SH-SY5Y (cell line): ENCODE data around the gene SREBF1.

Experiments
- GATA2 ChIP-seq: IDR thresholded peaks from 2 replicates; pipeline ENCODE4 v1.6.1; 2011; ENCODE audit warnings: mild to moderate bottlenecking, low read depth, low read length
- GATA3 ChIP-seq: IDR thresholded peaks from 2 replicates; pipeline ENCODE4 v1.6.1; 2011; ENCODE audit warnings: low read depth, mild to moderate bottlenecking, low read length, moderate library complexity

Gene SREBF1

DNA sequence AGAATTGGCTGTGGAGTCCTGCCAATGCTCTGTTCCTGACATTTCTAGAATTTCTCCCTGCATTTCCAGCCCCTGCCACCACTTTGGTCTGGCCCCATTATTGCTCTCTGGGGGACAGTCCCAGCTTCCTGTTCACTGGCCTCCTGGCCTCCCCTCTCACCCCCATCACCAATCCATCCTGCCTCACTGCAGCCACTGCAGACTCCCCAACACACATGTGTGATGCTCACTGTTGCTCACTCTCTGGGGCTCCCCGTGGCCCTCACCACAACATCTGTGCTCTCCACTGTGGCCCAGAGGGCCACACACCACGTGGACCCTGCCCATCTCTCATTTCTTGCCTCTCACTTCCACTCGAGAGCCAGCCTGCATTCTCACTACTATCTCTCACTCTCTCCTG is 64.6 kb downstream of the SREBF1 start:
- no peak for TF ChIP-seq GATA2
- no peak for TF ChIP-seq GATA3

DNA sequence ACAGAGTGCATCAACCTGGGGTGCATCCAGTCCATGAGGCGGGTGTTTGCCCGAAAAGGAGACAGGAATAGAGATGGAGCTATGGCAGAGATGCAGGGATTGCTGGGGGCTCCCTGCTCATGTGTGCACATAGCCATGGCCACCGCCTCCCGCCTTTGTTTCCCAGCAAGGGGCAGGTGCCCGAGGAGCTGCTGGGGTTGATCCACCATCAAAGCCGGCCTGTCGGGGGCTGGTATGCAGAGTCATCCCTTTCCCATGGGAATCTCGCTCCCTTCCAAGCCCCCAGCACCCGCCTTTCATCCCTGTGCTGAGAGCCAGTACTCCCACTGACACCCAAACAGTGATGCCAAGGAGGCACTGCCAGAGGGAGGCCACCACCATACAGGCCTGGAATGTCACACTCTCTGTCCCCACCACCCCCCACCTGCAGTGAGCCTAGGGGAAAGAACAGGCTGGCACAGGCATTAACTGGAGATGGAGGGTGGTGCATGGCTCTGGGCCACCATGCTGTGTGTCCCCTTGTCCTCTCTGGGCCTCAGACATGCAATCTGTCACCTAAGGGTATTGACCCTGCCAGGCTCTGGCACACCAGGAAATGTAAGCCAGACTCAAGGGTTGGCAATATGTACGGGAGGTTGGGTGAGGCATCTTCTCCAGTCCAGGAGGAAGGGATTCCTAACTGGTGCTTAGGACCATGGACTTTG is 65.1 kb downstream of the SREBF1 start:
- TF ChIP-seq GATA2 = no peak
- TF ChIP-seq GATA3 = no peak

DNA sequence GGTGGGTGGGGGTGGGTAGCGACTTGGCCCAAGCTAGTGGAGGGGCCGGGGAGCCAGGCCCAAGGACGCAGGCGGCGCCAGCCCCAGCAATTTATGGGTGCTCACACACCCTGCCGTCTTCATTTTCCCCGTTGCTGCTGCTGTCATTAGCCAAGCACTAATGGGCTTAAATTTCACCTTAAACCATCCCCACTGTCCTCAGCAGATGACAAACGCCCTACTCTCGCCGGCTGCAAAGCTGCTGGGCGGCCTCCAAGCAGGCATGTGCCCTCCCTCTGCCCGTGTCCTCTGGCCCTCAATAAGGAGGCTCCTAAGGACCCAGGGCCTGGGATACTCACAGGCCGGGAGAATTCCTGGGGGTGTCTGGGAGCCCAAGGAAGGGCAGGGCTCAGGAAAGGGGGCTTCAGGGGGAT is 66.1 kb downstream of the SREBF1 start:
- TF ChIP-seq GATA3 = no peak
- TF ChIP-seq GATA2 = no peak

DNA sequence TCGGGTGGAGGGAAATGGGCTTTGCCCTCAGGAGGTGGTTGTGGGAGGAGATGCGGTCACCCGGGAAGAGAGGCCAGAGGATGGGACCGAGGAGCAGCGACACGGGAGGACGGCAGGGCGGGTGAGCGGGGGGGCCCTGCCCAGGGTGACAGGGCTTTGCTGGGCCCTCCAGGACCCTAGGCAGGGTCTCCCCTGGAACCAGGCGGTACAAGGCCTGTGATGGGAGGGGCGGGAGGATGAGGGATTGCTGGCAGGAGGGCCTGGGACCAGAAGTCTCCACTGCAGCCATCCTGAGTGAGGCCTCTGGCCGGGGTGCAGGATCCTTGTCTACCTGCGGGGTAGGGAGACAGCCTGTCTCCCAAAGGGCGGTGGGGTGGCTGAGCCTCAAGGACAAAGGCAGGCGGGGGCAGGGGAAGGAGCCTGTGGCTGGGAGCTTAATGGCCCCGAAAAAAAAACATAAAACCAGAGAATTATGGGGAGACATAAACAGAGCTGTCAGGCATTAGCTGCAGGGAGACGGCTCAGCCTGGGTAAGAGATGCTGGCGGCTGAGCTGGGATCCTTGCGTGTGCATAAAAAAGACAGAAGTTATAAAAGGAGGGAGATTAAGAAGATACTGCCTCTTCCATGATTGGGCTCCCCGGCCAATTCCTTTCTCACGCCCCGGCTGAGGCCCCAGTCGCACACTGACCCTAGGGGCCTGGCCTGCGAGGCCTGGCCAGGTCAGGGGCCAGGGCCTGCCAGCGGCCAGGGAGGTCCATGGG is 66.7 kb downstream of the SREBF1 start:
- TF ChIP-seq GATA2 = no peak; the same call in 1 of the 2 replicates
- no peak for TF ChIP-seq GATA3

DNA sequence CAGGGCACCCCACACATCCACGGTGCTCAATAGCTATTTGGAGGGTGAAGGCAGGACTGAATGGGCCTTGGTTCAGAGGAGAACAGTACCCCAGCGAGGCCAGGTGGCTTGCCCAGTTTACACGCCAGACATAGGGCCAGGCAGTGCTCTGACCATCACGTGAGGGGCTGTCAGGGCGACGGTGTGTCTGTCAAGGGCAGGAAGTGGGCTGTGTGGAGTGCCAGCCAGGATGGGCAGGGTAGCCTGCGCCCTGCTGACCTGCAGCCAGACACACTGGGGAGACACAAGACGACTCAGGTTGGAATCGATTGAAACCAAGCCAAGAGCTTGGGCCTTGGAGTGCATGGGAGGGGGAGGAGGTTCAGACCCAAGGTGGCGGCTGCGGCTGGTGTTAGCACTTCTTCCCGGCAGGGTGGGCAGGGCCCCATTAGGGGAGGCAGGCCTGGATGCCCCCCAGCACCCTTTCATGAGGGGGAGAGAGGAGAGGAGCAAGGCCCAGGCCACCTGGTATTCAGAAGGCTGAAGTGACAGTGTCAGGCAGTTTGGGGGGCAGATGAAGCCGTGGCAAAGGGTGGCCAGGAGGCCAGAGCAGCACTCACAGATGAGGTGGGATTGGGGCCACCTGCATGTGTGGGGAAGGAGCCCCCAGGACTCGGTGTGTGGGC is 68.2 kb downstream of the SREBF1 start:
- TF ChIP-seq GATA3 (no peak), GATA2 (no peak)

DNA sequence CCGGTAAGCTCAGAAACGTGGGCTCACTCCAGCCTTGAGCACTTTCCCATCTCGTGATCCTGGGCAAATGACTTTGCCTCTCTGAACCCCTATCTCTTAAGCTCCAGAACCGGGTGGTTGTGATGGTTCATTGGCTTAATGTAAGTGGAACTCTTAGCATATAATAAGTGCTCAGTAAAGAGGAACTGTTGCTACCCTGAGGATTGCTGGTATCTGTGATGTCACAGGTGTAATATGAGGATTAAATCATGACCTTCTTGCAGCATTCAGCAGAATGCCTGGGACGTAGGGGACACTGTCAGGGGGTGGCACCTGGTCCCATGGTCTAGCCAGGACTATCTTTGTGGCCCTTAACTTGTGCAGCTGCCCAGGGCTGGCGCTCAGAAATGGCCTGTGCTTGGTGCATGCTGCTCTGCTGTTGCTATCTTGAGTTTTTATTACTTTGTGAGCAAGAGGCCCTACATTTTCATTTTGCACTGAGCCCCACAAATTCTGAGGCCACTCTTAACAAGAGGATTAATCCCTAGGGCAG is 68.8 kb downstream of the SREBF1 start:
- no peak for TF ChIP-seq GATA2
- TF ChIP-seq GATA3 = no peak

DNA sequence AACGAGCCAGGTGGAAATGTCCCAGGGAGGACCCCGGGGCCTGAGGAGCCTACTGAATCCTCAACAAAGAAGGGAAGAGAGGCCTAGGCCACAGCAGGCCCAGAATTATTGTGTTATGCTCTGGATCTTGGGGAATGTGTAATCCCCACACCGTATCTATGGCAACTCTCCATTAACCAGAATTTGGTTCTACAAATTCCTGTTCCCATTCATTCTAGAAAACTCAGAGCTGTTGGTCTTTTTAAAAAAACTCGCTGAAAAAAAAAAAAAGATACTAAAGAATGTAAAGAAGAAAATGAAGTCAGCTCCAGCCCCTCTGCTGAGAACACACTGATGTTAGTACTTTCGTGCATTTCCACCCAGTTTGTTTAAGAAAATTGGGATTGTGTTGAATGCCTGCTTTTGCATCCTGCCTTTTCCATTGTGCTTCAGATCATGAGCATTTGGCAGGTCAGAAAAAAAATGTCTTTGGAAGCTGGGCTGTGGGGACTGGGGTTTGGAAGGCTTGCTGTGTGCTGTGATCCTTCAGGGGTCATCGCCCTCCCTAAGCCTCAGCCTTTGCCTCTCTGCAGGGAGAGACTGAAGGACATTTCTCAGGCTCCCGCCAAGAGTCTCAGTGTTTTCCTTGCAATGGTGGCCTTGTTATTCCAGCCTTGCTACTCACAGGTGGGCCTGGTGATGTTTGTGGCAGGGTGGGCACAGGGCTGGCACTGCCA is 69.5 kb downstream of the SREBF1 start:
- no peak for TF ChIP-seq GATA2
- no peak for TF ChIP-seq GATA3

DNA sequence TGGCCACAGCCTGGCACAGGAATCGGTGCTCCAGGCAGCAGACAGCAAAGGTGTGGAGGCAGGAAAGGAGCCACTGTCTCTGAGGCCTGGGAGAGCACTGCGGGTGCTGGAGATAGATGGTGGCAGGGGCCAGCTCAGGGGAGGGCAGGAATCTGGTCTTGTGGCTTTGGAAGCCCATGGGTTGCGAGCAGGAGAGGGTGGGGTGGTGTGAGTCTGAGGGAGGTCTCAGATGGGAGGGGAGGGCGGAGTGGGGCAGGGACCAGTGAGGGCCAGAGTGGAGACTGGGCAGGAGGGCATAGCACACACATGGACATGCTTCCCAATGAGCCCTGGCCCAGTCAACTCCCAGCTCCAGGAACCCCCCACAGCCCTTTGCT is 70.1 kb downstream of the SREBF1 start:
- TF ChIP-seq GATA2 (no peak), GATA3 (no peak)

DNA sequence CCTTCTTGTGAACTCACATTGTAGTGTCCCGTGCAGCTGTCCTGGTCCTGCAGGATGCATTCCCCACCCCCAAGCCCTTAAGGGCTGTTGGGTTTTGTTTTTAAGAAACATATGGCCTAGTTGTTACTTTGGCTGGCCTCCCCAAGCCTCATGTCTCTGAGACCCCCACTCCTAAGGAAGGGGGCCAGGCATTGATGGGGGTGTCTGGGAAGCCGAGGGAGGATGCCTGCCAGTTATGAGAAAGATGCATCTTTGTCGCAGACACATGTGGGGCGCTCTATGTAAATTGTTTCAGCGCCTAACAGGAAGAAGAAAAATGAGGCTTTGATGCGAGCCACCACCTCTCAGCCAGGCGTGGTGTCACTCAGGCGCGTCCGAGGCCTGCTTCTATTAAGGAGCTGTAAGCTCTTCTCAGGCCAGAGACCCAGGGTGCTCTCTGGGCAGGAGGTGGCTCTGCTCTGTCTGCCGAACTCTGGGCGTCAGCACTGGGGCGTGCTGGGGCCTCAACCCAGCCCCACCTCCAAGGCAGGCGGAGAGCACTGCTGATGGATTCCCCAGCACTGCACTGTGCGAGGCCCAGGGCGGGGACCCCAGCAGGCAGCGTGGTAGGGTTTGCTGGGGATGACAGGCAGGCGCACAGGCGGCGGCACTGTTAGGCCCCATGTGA is 70.6 kb downstream of the SREBF1 start:
- TF ChIP-seq GATA3 (no peak), GATA2 (no peak)

DNA sequence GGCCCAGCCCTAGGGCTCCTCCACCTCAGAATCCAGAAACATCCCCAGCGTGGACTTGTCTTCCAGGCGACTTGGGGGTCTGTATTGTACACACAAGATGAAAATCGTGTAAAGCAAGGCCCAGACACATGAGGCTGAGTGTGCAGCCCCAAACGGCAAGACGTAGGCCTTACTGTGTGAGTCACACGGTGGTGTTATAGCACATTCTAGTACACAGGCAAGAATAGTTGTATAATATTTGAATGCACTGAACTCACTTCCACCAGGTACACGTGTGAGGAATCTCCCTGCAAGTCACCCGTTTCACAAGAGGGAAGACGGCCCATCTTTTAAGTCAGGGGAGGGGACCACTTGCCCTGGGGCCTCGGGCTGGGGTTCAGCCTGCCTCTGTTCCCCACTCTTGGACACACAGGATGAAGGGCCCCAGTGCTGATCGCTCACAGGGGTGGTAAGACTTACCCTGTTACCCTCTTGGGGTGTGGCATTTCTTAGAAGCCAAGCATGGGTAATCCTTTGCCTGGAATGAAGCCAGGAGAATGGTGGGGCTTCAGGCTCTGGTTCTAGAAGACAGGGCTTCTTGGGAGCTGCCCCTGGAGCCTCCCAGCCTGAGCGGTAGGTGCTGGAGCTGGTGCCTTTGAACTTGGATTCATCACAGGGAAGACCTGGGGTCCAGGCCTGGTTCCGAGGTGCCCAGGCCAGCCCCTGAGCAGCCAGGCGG is 71.3 kb downstream of the SREBF1 start:
- TF ChIP-seq GATA3 (no peak), GATA2 (no peak)

DNA sequence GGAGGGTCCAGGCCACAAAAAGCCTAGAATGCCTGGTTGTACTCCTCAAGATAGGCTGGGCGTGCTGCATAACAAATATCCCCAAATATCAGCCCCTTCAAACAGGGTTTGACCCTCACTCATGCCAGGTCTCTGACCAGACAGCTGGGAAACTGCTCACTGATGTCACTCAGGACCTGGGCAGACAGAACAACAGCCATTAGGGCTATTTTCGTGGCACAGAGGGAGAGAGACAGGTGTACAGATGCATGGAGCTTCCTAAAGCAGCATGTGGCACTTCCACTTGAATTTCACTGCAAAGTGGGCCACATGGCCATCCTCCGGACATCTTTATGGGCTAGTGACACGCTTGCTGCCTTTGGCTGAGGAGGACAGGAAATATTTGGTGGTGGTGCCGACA is 73.1 kb downstream of the SREBF1 start:
- TF ChIP-seq GATA3 (no peak), GATA2 (no peak)

DNA sequence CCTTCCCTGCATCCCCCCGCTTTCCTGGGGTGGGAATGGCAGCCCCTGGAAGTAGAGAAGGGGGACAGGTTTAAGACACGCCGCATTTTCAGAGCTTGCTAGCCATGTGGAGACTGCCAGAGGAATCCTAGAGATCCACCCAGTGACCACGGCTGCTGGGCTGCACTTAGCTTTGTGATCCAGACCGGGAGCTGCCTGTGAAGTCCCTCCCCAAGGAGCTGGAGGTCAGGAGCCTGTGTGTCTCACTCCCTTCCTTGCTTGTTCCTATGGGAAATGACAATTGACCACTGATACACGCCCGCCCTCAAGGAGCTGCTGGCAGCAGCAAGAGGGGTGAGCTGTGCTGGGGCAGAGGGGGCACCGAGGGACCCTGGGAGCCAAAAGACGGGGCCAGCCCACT is 73.7 kb downstream of the SREBF1 start:
- TF ChIP-seq GATA3 (no peak), GATA2 (no peak)

DNA sequence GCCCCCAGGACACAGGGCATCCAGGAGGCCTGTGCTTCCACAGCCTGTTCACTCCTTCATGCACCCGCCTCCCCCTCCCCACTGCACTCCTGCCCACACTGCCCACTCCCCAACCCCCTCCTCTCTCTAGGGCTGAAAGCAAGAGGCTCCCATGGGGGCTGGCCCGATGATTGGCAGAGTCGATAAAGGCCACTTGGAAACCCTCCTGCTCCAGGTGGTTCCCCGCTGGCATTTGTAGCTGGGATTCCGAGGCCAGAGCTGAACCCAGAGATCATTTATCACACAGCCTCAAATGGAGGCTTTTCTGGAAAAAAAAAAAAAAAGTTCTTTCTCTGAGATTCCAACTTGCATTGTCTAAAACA is 74.1 kb downstream of the SREBF1 start:
- no peak for TF ChIP-seq GATA3
- no peak for TF ChIP-seq GATA2
